Psoas muscle (tissue), 8 donors: ENCODE results near the gene IL33. TPM values are rescaled to one million over a fixed set of nuclear protein-coding genes. Genes with fewer than 3 reads are reported as not detected.
A peak's percentile ranks its signal among the peaks of the same experiment; 100 is the strongest.
"Not testable (repeated sequence)": the region's sequence is repeated elsewhere in the genome, so short reads cannot be mapped to it uniquely, and the experiment has no call there.

ENCODE experiments used
- ATAC-seq, 4 donors: fragments of 200-7000 bp; cut with Tn5 transposase; one replicate each; pipeline ENCODE4 v1.9.1; 2020; ENCODE audit warnings: moderate library complexity in 3 of 4, mild to moderate bottlenecking in 2 of 4
- DNase-seq, 2 donors: peaks; one replicate each; pipeline ENCODE4 v3.0.0-alpha.2; 2020
- H3K27ac ChIP-seq: fragments of 200-600 bp; one replicate; pipeline ENCODE4 v1.8.0; 2022
- H3K27me3 ChIP-seq, 3 donors: fragments of 200-600 bp in 1 of 3; one replicate each; pipeline versions ENCODE4 v1.6.1 to v1.8.0; 2013 to 2022; ENCODE audit warnings: low read length in 2 of 3, mild to moderate bottlenecking in 2 of 3, moderate library complexity in 1 of 3; ENCODE audit not compliant: insufficient read depth in 3 of 3
- H3K36me3 ChIP-seq, 2 donors: fragments of 200-600 bp in 1 of 2; one replicate each; pipeline versions ENCODE4 v1.6.1 to v1.8.0; 2013 to 2022; ENCODE audit warnings: low read depth in 1 of 2, mild to moderate bottlenecking in 1 of 2, moderate library complexity in 1 of 2; ENCODE audit not compliant: insufficient read depth in 1 of 2
- H3K4me1 ChIP-seq: fragments of 200-600 bp; one replicate; pipeline ENCODE4 v1.8.0; 2022
- H3K4me3 ChIP-seq: fragments of 200-600 bp; one replicate; pipeline ENCODE4 v1.8.0; 2022; ENCODE audit warnings: mild to moderate bottlenecking
- H3K9me3 ChIP-seq: fragments of 200-600 bp; one replicate; pipeline ENCODE4 v1.8.0; 2022
- CTCF ChIP-seq: fragments of 200-600 bp; IDR thresholded peaks from one replicate; pipeline ENCODE4 v1.8.0; 2022; ENCODE audit warnings: antibody characterized with exemption
- WGBS, 3 donors: extraction: QIAGEN DNeasy Blood & Tissue Kit; methylation state at CpG; one replicate each; pipeline versions ENCODE4 v1.1.6 to v1.1.7; 2013; 5-methylcytosine and 5-hydroxymethylcytosine counted together
- intact Hi-C, 2 donors: fragments of 100-400 bp; cut with DNase I; formaldehyde crosslinking; loops; one replicate each; pipeline versions ENCODE4 v1.11.0 to v1.14.2; 2022
- long read RNA-seq, 2 donors: library from polyadenylated mRNA; unstranded; transcript quantifications; one replicate each; pipeline ENCODE4 v2.0.0, GENCODE V29; 2021
- polyA plus RNA-seq, 3 donors: library from polyadenylated mRNA; stranded (reverse); fragments of 200-250 nt; gene quantifications; one replicate each; pipeline ENCODE4 v1.2.3, GENCODE V29; 2013
- total RNA-seq, 4 donors: library from RNA; stranded (reverse); fragmentation: NEBNext Ultra II Directional in 2 of 4; extraction: Animal tissue kit (Norgen Biotek cat#: 25700) in 2 of 4; gene quantifications; one replicate each; pipeline versions ENCODE4 v1.2.1 to v1.2.4, GENCODE V29; 2021 to 2023
- donor health status: healthy with polysubstance abuse.
- donor health status: DM: no; HTN: no; CAD: no; lungs with moderate emphysema.
- donor health status: Bipolar disorder and iron deficiency.
- donor health status: healthy.
- donor health status: DM: yes; HTN: yes; CAD: no.
- donor health status: DM: no; HTN: no; CAD: no.
- donor health status: DM: no; HTN: no; CAD: no.
- donor health status: DM: yes; HTN: yes; CAD: no.

IL33 gene
- total RNA-seq = 10 to 100 TPM in 1 of 4 donors, 1 to 10 TPM in 3; 4.0 to 11.5 (median 7.1) TPM
- 1 to 10 TPM; 2.0 to 2.8 (median 2.6) TPM for polyA plus RNA-seq
- long read RNA-seq, donor 1, partial matches to known transcripts = 1 of 8 reads
- long read RNA-seq, donor 1, other reads (novel, unspliced or antisense) = 7 of 8 reads
- long read RNA-seq, donor 2, partial matches to known transcripts = 0 of 2 reads
- long read RNA-seq, donor 2, other reads (novel, unspliced or antisense) = 2 of 2 reads

GRCh38 chr9:6215562-6215961, at the start of gene IL33:
Gene IL33 (plus strand): TSS chr9:6215807. CDS start chr9:6241695, 25,888 bp downstream.
- Histone ChIP-seq H3K4me1 (no peaks in the 10 kb centered on the region), H3K27me3 (no peaks in the 10 kb centered on the region), H3K4me3 (peak within 1 kb of the TSS; percentile 37), H3K27ac (no peak within 1 kb of the TSS), H3K36me3 (no peaks in the 10 kb centered on the region), H3K9me3 (peaks cover 1% of the 10 kb centered on the region)
- no peak for TF ChIP-seq CTCF
- DNase-seq (no peak), ATAC-seq (peak in 1 of 4 donors; percentile 72)
- 10 to 18% (median 14%) methylated on average over 3 of the region's 3 CpGs for WGBS, 3 donors
- intact Hi-C loops = no loop called here

- intact Hi-C loops = no loop called here
- H3K4me1 ChIP-seq = no peaks in the 10 kb centered on the region
- TF ChIP-seq CTCF = no peak
- peaks cover 20% of the 10 kb centered on the region for H3K9me3 ChIP-seq
- ATAC-seq = no peak
- DNase-seq = no peak
- H3K27me3 ChIP-seq = no peaks in the 10 kb centered on the region
- no peak overlapping the region for H3K27ac ChIP-seq
- no peaks in the 10 kb centered on the region for H3K36me3 ChIP-seq
- no peak overlapping the region for H3K4me3 ChIP-seq
- 0 to 6% (median 6%) methylated on average over 1 of the region's 1 CpG for WGBS, 3 donors
Observed at GRCh38 chr9:6171667-6172066, 43.9 kb upstream of the IL33 start.

GRCh38 chr9:6173914-6174313, 41.7 kb upstream of the IL33 start:
- no peak for ATAC-seq

GRCh38 chr9:6182549-6183226, 32.9 kb upstream of the IL33 start:
- H3K4me3 ChIP-seq, H3K4me1 ChIP-seq, ATAC-seq, H3K27ac ChIP-seq, H3K9me3 ChIP-seq, H3K36me3 ChIP-seq, intact Hi-C loops, DNase-seq, H3K27me3 ChIP-seq: not testable (repeated sequence)
- WGBS, 3 donors = 91 to 95% (median 95%) methylated on average over 21 to 24 of the region's 31 CpGs

More at GRCh38 chr9:6173914-6174313, 41.7 kb upstream of the IL33 start:
- intact Hi-C loops = no loop called here
- no peaks in the 10 kb centered on the region for H3K36me3 ChIP-seq
- H3K4me1 ChIP-seq = no peaks in the 10 kb centered on the region
- no peak for TF ChIP-seq CTCF
- no peak overlapping the region for H3K27ac ChIP-seq
- no peaks in the 10 kb centered on the region for H3K27me3 ChIP-seq
- no peak overlapping the region for H3K4me3 ChIP-seq
- no peak for DNase-seq
- H3K9me3 ChIP-seq = peaks cover 20% of the 10 kb centered on the region

GRCh38 chr9:6183227-6183551, 32.4 kb upstream of the IL33 start:
- DNase-seq = no peak
- WGBS, 3 donors = 90 to 98% (median 94%) methylated on average over 2 of the region's 2 CpGs
- Histone ChIP-seq H3K9me3 (no peaks in the 10 kb centered on the region), H3K4me3 (no peak overlapping the region), H3K36me3 (no peaks in the 10 kb centered on the region), H3K4me1 (no peaks in the 10 kb centered on the region), H3K27ac (no peak overlapping the region), H3K27me3 (no peaks in the 10 kb centered on the region)
- ATAC-seq = no peak
- intact Hi-C loops = no loop called here
- no peak for TF ChIP-seq CTCF
